Osteocyte (in vitro differentiated cells): ENCODE measurements around the gene WDR90. TPM values are rescaled to one million over a fixed set of nuclear protein-coding genes. Genes with fewer than 3 reads are reported as not detected.
A peak's percentile ranks its signal among the peaks of the same experiment; 100 is the strongest.
"Not testable (repeated sequence)": the region's sequence is repeated elsewhere in the genome, so short reads cannot be mapped to it uniquely, and the experiment has no call there.

ENCODE experiments used
- DNase-seq: peaks from one replicate; pipeline ENCODE4 v3.0.0; 2021; ENCODE audit warnings: mixed read lengths; ENCODE audit not compliant: unreplicated experiment; ENCODE audit errors: extremely low spot score
- H3K27ac Mint-ChIP-seq: one replicate; pipeline ENCODE4 v1.8.0; 2021; ENCODE audit warnings: mild to moderate bottlenecking, mixed read lengths; ENCODE audit not compliant: unreplicated experiment
- H3K27me3 Mint-ChIP-seq: one replicate; pipeline ENCODE4 v1.8.0; 2021; ENCODE audit warnings: mixed read lengths; ENCODE audit not compliant: unreplicated experiment
- H3K36me3 Mint-ChIP-seq: one replicate; pipeline ENCODE4 v1.8.0; 2021; ENCODE audit warnings: mixed read lengths; ENCODE audit not compliant: unreplicated experiment
- H3K4me1 Mint-ChIP-seq: one replicate; pipeline ENCODE4 v1.8.0; 2021; ENCODE audit warnings: mixed read lengths; ENCODE audit not compliant: unreplicated experiment
- H3K4me3 Mint-ChIP-seq: one replicate; pipeline ENCODE4 v1.8.0; 2021; ENCODE audit warnings: mild to moderate bottlenecking, moderate library complexity, mixed read lengths; ENCODE audit not compliant: unreplicated experiment
- H3K9me3 Mint-ChIP-seq: one replicate; pipeline ENCODE4 v1.8.0; 2021; ENCODE audit warnings: mixed read lengths; ENCODE audit not compliant: unreplicated experiment
- total RNA-seq: library from RNA; stranded (reverse); gene quantifications from 2 replicates; pipeline ENCODE4 v1.2.1, GENCODE V29; 2021
- TF ChIP-seq, protein P1 (sequence below): fragments of 200-600 bp; sonication (generic); IDR thresholded peaks from 2 replicates; pipeline ENCODE4 v1.5.0; 2021; ENCODE audit warnings: antibody characterized with exemption, mild to moderate bottlenecking, moderate library complexity

Gene WDR90
- total RNA-seq, 1 donor from 2014 or later: 38.9 TPM

DNA sequence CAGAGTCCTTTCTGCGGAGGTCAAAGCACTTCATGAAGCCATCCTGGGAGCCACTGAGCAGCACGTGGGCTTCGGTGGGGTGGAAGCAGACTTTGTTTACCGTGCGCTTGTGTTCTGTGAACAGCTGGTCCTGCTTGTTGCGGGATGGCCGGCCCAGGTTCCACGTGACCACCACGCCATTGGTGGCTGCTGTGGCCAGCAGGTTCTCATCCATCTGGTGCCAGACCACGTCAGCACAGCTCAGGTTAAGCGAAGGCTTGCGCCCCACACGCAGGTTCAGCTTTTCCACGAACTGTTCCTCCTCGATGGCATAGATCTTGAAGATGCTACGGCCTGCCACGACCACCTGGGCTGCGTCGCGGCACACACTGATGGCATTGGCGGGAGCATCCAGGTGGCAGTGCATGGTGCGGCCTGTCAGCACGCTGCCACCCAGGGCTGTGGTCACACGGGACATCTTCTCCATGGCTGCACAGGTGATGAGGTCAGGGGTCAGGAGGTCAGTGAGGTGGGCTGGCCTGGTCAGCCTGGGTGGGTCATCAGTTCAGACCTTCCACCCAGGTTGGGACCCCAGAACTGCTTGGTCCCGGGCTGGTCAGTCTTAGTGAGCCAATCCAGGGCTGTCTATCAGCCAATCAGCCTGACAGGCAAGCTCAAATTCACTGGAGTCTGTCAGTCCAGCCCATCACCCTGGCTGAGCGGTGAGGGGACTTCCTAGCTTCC is 40.2 kb downstream of the WDR90 start:
- Mint-ChIP-seq H3K9me3 (no peaks in the 10 kb centered on the region), H3K36me3 (peaks cover 3% of the 10 kb centered on the region), H3K27ac (peak overlapping the region; percentile 84), H3K4me3 (peak overlapping the region; percentile 87), H3K27me3 (peaks cover 13% of the 10 kb centered on the region), H3K4me1 (peaks cover 19% of the 10 kb centered on the region)
- TF ChIP-seq, protein P1, sequence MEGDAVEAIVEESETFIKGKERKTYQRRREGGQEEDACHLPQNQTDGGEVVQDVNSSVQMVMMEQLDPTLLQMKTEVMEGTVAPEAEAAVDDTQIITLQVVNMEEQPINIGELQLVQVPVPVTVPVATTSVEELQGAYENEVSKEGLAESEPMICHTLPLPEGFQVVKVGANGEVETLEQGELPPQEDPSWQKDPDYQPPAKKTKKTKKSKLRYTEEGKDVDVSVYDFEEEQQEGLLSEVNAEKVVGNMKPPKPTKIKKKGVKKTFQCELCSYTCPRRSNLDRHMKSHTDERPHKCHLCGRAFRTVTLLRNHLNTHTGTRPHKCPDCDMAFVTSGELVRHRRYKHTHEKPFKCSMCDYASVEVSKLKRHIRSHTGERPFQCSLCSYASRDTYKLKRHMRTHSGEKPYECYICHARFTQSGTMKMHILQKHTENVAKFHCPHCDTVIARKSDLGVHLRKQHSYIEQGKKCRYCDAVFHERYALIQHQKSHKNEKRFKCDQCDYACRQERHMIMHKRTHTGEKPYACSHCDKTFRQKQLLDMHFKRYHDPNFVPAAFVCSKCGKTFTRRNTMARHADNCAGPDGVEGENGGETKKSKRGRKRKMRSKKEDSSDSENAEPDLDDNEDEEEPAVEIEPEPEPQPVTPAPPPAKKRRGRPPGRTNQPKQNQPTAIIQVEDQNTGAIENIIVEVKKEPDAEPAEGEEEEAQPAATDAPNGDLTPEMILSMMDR: no peak
- no peak for DNase-seq

DNA sequence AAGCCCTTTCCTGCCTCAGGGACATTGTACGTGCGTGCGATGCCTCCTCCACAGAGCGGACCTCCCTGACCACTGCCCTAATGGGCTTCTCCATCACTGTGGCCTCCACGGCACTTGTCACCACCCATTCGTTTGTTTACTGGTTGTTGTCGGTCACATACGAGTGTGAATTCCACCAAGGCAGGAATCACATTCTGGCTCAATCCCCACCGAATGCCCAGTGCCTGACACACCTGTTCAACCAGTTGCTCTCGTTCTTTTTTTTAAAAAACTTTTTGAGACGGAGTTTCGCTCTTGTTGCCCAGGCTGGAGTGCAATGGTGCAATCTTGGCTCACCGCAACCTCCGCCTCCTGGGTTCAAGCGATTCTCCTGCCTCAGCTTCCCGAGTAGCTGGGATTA is 42.1 kb downstream of the WDR90 start:
- H3K9me3 Mint-ChIP-seq: not testable (repeated sequence)
- H3K27me3 Mint-ChIP-seq: peaks cover 23% of the 10 kb centered on the region

GRCh38 chr16:692356-693108 is 43.4 kb downstream of the WDR90 start:
- H3K4me1 Mint-ChIP-seq: peaks cover 17% of the 10 kb centered on the region
- no peaks in the 10 kb centered on the region for H3K9me3 Mint-ChIP-seq
- no peak overlapping the region for H3K4me3 Mint-ChIP-seq
- no peak overlapping the region for H3K27ac Mint-ChIP-seq
- H3K36me3 Mint-ChIP-seq: no peaks in the 10 kb centered on the region
- DNase-seq: no peak
- TF ChIP-seq, protein P1: no peak
- peaks cover 29% of the 10 kb centered on the region for H3K27me3 Mint-ChIP-seq

More for the DNA sequence above, 42.1 kb downstream of the WDR90 start:
- H3K36me3 Mint-ChIP-seq, DNase-seq, H3K27ac Mint-ChIP-seq: not testable (repeated sequence)
- Mint-ChIP-seq H3K4me1 (peaks cover 17% of the 10 kb centered on the region), H3K4me3 (peak overlapping the region; percentile 58)

GRCh38 chr16:693364-693763 is 44.2 kb downstream of the WDR90 start:
- Mint-ChIP-seq H3K27me3 (peaks cover 29% of the 10 kb centered on the region), H3K27ac (no peak overlapping the region)

GRCh38 chr16:693766-694165 is 44.6 kb downstream of the WDR90 start:
- H3K36me3 Mint-ChIP-seq: no peaks in the 10 kb centered on the region
- no peaks in the 10 kb centered on the region for H3K9me3 Mint-ChIP-seq
- no peak for DNase-seq
- H3K27ac Mint-ChIP-seq: no peak overlapping the region
- peaks cover 29% of the 10 kb centered on the region for H3K27me3 Mint-ChIP-seq
- H3K4me3 Mint-ChIP-seq: no peak overlapping the region
- TF ChIP-seq, protein P1: no peak
- H3K4me1 Mint-ChIP-seq: peaks cover 16% of the 10 kb centered on the region

More at GRCh38 chr16:693364-693763, 44.2 kb downstream of the WDR90 start:
- no peak overlapping the region for H3K4me3 Mint-ChIP-seq
- no peaks in the 10 kb centered on the region for H3K9me3 Mint-ChIP-seq
- DNase-seq: no peak
- no peaks in the 10 kb centered on the region for H3K36me3 Mint-ChIP-seq
- TF ChIP-seq, protein P1: no peak
- H3K4me1 Mint-ChIP-seq: peaks cover 17% of the 10 kb centered on the region
